ENCODE measurements around the gene ZCCHC8. TPM values are rescaled to one million over a fixed set of nuclear protein-coding genes. Genes with fewer than 3 reads are reported as not detected.

ZCCHC8 gene
- total and polyA plus RNA-seq, 2 of the 8 experiments (the other 6 are each of a cell fraction or from before 2014, with no cell fraction given) = 13.8 to 28.9 TPM

DNA sequence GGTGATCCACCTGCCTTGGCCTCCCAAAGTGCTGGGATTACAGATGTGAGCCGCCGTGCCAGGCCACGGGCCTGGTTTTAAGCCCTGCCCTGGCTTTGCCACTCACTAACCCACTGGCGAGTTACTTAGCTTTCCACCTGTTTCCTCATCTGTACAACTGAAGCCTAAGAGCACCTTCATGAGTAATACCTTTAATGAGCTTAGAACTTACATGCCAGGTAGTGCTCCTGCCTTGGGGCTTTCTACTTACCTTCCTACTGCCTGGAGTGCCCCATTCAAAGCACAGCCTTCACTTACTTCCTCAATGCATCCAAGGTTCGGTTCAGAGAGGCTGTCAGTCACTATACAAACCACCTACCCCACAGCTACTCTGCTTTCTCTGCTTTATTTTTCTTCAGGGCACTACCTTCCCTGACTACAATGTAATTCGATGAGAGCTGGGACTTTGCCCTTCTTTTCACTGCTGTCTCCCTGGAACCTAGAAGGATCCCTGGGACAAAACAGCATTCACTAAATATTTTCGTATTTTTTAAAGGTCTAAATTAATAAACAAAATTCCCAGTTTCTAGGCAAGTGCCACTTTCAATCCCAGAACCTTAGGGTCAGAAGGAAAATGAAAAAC, 13.8 kb downstream of the ZCCHC8 start:
- no peak overlapping the region for H3K27ac ChIP-seq (ENCODE audit: low read depth, low read length)
- no peak overlapping the region; the same call in 1 of the 2 replicates for H2BK5ac ChIP-seq (ENCODE audit: low read depth, low read length)
- no peak overlapping the region for H3K18ac ChIP-seq (ENCODE audit: extremely low read depth, low read length)
- H3K23ac ChIP-seq (ENCODE audit: insufficient read length) = no peak overlapping the region
- H2BK15ac ChIP-seq (ENCODE audit: low read length) = no peak overlapping the region
- DNase-seq (ENCODE audit: low read depth in 1 of 2, low spot score in 2 of 2) = peak in 1 of 2 experiments; percentile 26
- no peak overlapping the region for H2BK120ac ChIP-seq (replicated peaks; ENCODE audit: low read depth, low read length)
- peaks cover 2% of the 10 kb centered on the region; the same call in 1 of the 2 replicates for H3K79me1 ChIP-seq (ENCODE audit: low read depth, low read length)
- no peak overlapping the region for H2BK20ac ChIP-seq (ENCODE audit: low read length)
- no peaks in the 10 kb centered on the region for H3K4me1 ChIP-seq (replicated peaks in 1 of 4; ENCODE audit: control insufficient read depth in 3 of 4, insufficient read depth in 4 of 4, low read length in 3 of 4)
- H3K9ac ChIP-seq (replicated peaks in 1 of 4; ENCODE audit: extremely low read depth in 1 of 4, low read depth in 3 of 4, low read length in 3 of 4) = no peak overlapping the region
- H3K4me3 ChIP-seq (ENCODE audit: extremely low read depth in 1 of 4, insufficient read depth in 2 of 4, low read depth in 3 of 4, low read length in 4 of 4) = no peak overlapping the region
- H3K56ac ChIP-seq (replicated peaks; ENCODE audit: insufficient read length, low read depth, low read length) = no peak overlapping the region
- no peak overlapping the region for H4K91ac ChIP-seq (replicated peaks; ENCODE audit: insufficient read length, low read length)
- H2BK12ac ChIP-seq (ENCODE audit: low read depth, low read length) = no peak overlapping the region
- no peaks in the 10 kb centered on the region; a peak in 1 of 4 replicates for H3K79me2 ChIP-seq (ENCODE audit: control insufficient read depth in 1 of 2, insufficient read depth in 2 of 2, low read length in 2 of 2)
- no peaks in the 10 kb centered on the region for H3K23me2 ChIP-seq (ENCODE audit: low read depth, low read length)
- WGBS, 2 experiments (ENCODE audit: extremely low coverage in 1 of 2, insufficient coverage in 1 of 2, insufficient read length in 1 of 2, insufficient replicate concordance in 2 of 2, low coverage in 1 of 2, low lambda C conversion rate in 2 of 2, missing lambda C conversion rate in 1 of 2) = 94% methylated on average over 7 of the region's 7 CpGs; no CpG with 5 or more reads in 1 of the 2 experiments
- no peaks in the 10 kb centered on the region for H3K27me3 ChIP-seq (replicated peaks in 1 of 4; ENCODE audit: control insufficient read depth in 3 of 4, extremely low read depth in 1 of 4, insufficient read depth in 3 of 4, low read length in 3 of 4)
- no peak overlapping the region for H3K4me2 ChIP-seq (ENCODE audit: insufficient read depth in 1 of 2, low read depth in 2 of 2, low read length in 2 of 2)
- ChIA-PET POLR2A (ENCODE audit: partially characterized antibody) (interaction anchor here (1.1 to 47.9 kb wide), 2 partner anchors 11 to 39 kb away, joined by 5 to 1221 read pairs; partner anchors contain the start of genes KNTC1 and RSRC2), CTCF (ENCODE audit: partially characterized antibody) (interaction anchor here (1.6 to 2.3 kb wide), 2 partner anchors 10 to 14 kb away, joined by 3 to 7 read pairs; no protein-coding TSS in a partner anchor)
- no peak overlapping the region for H4K5ac ChIP-seq (ENCODE audit: insufficient read length, low read depth, low read length)
- no peak overlapping the region for H3K4ac ChIP-seq (replicated peaks; ENCODE audit: insufficient read length, low read depth, low read length)
- H3K36me3 ChIP-seq (ENCODE audit: control insufficient read depth in 2 of 4, insufficient read depth in 4 of 4, low read length in 3 of 4) = peaks cover 11 to 84% (median 45%) of the 10 kb centered on the region in 4 experiments
- no peak overlapping the region for H2AK5ac ChIP-seq (ENCODE audit: low read depth, low read length)
- no peaks in the 10 kb centered on the region for H3K9me3 ChIP-seq (ENCODE audit: insufficient read depth in 2 of 2, low read depth in 1 of 2, low read length in 1 of 2)
- no peaks in the 10 kb centered on the region for H4K20me1 ChIP-seq (replicated peaks in 1 of 2; ENCODE audit: control insufficient read depth in 1 of 2, insufficient read depth in 2 of 2, low read length in 2 of 2)
- no peak overlapping the region for H2AFZ ChIP-seq (ENCODE audit: low read length)
- no peak overlapping the region for H4K8ac ChIP-seq (ENCODE audit: extremely low read depth, insufficient read depth, low read length)
- FAIRE-seq = no peak
- no peak overlapping the region for H3K14ac ChIP-seq (ENCODE audit: insufficient read length)
- TF ChIP-seq KDM5A (IDR thresholded peaks at IDR 0.05; ENCODE audit: low read length) (no peak), SAP30 (IDR thresholded peaks at IDR 0.05; ENCODE audit: insufficient read depth, insufficient replicate concordance, low read length) (no peak), SIN3A (conservative IDR thresholded peaks at IDR 0.05 in 1 of 2, IDR thresholded peaks at IDR 0.05 in 1 of 2; ENCODE audit: low read depth in 1 of 2, low read length in 2 of 2) (no peak), SIRT6 (IDR thresholded peaks at IDR 0.05; ENCODE audit: low read length) (no peak), TAF1 (IDR thresholded peaks at IDR 0.05; ENCODE audit: low read depth, low read length) (no peak), TAF7 (optimal IDR thresholded peaks at IDR 0.05; ENCODE audit: borderline replicate concordance, low read depth, low read length) (no peak), EZH2 (IDR thresholded peaks at IDR 0.05; ENCODE audit: low read depth, low read length, severe bottlenecking) (no peak), YY1 (IDR thresholded peaks at IDR 0.05; ENCODE audit: low read depth, low read length) (no peak), FOSL1 (IDR thresholded peaks at IDR 0.05; ENCODE audit: insufficient read depth, low read depth, low read length) (no peak), RXRA (IDR thresholded peaks at IDR 0.05; ENCODE audit: insufficient read depth, low read depth, low read length) (no peak)
- TF ChIP-seq, protein P1, sequence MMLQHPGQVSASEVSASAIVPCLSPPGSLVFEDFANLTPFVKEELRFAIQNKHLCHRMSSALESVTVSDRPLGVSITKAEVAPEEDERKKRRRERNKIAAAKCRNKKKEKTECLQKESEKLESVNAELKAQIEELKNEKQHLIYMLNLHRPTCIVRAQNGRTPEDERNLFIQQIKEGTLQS (IDR thresholded peaks at IDR 0.05; ENCODE audit: insufficient read depth, low read depth, low read length) = no peak
- TF ChIP-seq, protein P2, sequence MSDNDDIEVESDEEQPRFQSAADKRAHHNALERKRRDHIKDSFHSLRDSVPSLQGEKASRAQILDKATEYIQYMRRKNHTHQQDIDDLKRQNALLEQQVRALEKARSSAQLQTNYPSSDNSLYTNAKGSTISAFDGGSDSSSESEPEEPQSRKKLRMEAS (IDR thresholded peaks at IDR 0.05) = no peak

Data from H1 (cell line).